ENCODE results near the gene LOXHD1. TPM values are rescaled to one million over a fixed set of nuclear protein-coding genes. Genes with fewer than 3 reads are reported as not detected.

LOXHD1 gene
- total and polyA plus RNA-seq, 2 donors (not counting 1 experiment from before 2014, with no cell fraction given) = not detected

- Histone ChIP-seq H3K27ac (ENCODE audit: low read length in 2 of 2) (no peak overlapping the region), H3K9ac (ENCODE audit: low read length) (no peak overlapping the region), H3K9me3 (ENCODE audit: control extremely low read depth in 1 of 3, control insufficient read depth in 2 of 3, insufficient read depth in 1 of 3, low read length in 2 of 3) (peaks cover 0 to 3% (median 0%) of the 10 kb centered on the region in 3 donors), H4K20me1 (ENCODE audit: control insufficient read depth, insufficient read depth, low read length, poor library complexity, severe bottlenecking) (no peaks in the 10 kb centered on the region), H3K4me1 (ENCODE audit: control insufficient read depth in 2 of 2, insufficient read depth in 2 of 2, low read length in 2 of 2) (no peaks in the 10 kb centered on the region), H3K27me3 (replicated peaks in 1 of 4; ENCODE audit: control extremely low read depth in 1 of 4, control insufficient read depth in 3 of 4, insufficient read depth in 4 of 4, low read length in 3 of 4) (no peaks in the 10 kb centered on the region), H3K4me2 (replicated peaks; ENCODE audit: low read depth, low read length, poor library complexity, severe bottlenecking) (no peak overlapping the region), H3K36me3 (replicated peaks in 1 of 2; ENCODE audit: control extremely low read depth in 1 of 2, control insufficient read depth in 1 of 2, extremely low read depth in 1 of 2, insufficient read depth in 2 of 2, low read length in 1 of 2) (no peaks in the 10 kb centered on the region), H2AFZ (ENCODE audit: insufficient read depth, low read depth, low read length, poor library complexity, severe bottlenecking) (no peak overlapping the region), H3K79me2 (ENCODE audit: control insufficient read depth, insufficient read depth, low read length) (no peaks in the 10 kb centered on the region), H3K4me3 (ENCODE audit: control extremely low read depth in 1 of 5, extremely low read depth in 1 of 5, insufficient read depth in 1 of 5, low read depth in 2 of 5, low read length in 4 of 5) (no peak overlapping the region)
- Mint-ChIP-seq H3K27ac (no peak overlapping the region), H3K27me3 (peaks cover 7% of the 10 kb centered on the region), H3K4me3 (no peak overlapping the region), H3K4me1 (no peaks in the 10 kb centered on the region), H3K9me3 (ENCODE audit: insufficient read depth) (no peaks in the 10 kb centered on the region)
- TF ChIP-seq CTCF (IDR thresholded peaks at IDR 0.05) (no peak), EZH2 (IDR thresholded peaks at IDR 0.05; ENCODE audit: borderline replicate concordance, insufficient read depth, low read depth, low read length, poor library complexity, severe bottlenecking) (no peak)
- 80% methylated on average over 1 of the region's 2 CpGs for WGBS (ENCODE audit: insufficient coverage)
- ChIA-PET POLR2A (no interaction called here), CTCF (no interaction called here)
- intact Hi-C loops (cut with micrococcal nuclease) = no loop called here
- DNase-seq (no peak), ATAC-seq (ENCODE audit: low read depth) (no peak)
Measured at GRCh38 chr18:46531482-46531881, 125.5 kb downstream of the LOXHD1 start.

GRCh38 chr18:46528037-46528436 lies 129.0 kb downstream of the LOXHD1 start:
- Mint-ChIP-seq H3K4me1 (no peaks in the 10 kb centered on the region), H3K4me3 (no peak overlapping the region), H3K27ac (no peak overlapping the region), H3K9me3 (ENCODE audit: insufficient read depth) (no peaks in the 10 kb centered on the region), H3K27me3 (peaks cover 15% of the 10 kb centered on the region)
- Histone ChIP-seq H3K9me3 (ENCODE audit: control extremely low read depth in 1 of 3, control insufficient read depth in 2 of 3, insufficient read depth in 1 of 3, low read length in 2 of 3) (no peaks in the 10 kb centered on the region), H3K4me3 (ENCODE audit: control extremely low read depth in 1 of 5, extremely low read depth in 1 of 5, insufficient read depth in 1 of 5, low read depth in 2 of 5, low read length in 4 of 5) (no peak overlapping the region), H3K9ac (ENCODE audit: low read length) (no peak overlapping the region), H3K4me1 (ENCODE audit: control insufficient read depth in 2 of 2, insufficient read depth in 2 of 2, low read length in 2 of 2) (no peaks in the 10 kb centered on the region), H3K27ac (ENCODE audit: low read length in 2 of 2) (no peak overlapping the region), H3K4me2 (replicated peaks; ENCODE audit: low read depth, low read length, poor library complexity, severe bottlenecking) (no peak overlapping the region), H3K79me2 (ENCODE audit: control insufficient read depth, insufficient read depth, low read length) (no peaks in the 10 kb centered on the region), H3K27me3 (replicated peaks in 1 of 4; ENCODE audit: control extremely low read depth in 1 of 4, control insufficient read depth in 3 of 4, insufficient read depth in 4 of 4, low read length in 3 of 4) (no peaks in the 10 kb centered on the region), H3K36me3 (replicated peaks in 1 of 2; ENCODE audit: control extremely low read depth in 1 of 2, control insufficient read depth in 1 of 2, extremely low read depth in 1 of 2, insufficient read depth in 2 of 2, low read length in 1 of 2) (no peaks in the 10 kb centered on the region), H4K20me1 (ENCODE audit: control insufficient read depth, insufficient read depth, low read length, poor library complexity, severe bottlenecking) (no peaks in the 10 kb centered on the region), H2AFZ (ENCODE audit: insufficient read depth, low read depth, low read length, poor library complexity, severe bottlenecking) (no peak overlapping the region)
- ATAC-seq (ENCODE audit: low read depth) = no peak
- TF ChIP-seq CTCF (IDR thresholded peaks at IDR 0.05) (no peak), EZH2 (IDR thresholded peaks at IDR 0.05; ENCODE audit: borderline replicate concordance, insufficient read depth, low read depth, low read length, poor library complexity, severe bottlenecking) (no peak)
- CTCF ChIA-PET = no interaction called here
- DNase-seq = no peak
- POLR2A ChIA-PET = no interaction called here
- WGBS (ENCODE audit: insufficient coverage) = no CpG with 5 or more reads among the region's 3 CpGs
- intact Hi-C loops (cut with micrococcal nuclease) = no loop called here

All from B cell (primary cell).